ENCODE results near the gene SAMD15.
"Not testable (repeated sequence)": the region's sequence is repeated elsewhere in the genome, so short reads cannot be mapped to it uniquely, and the experiment has no call there.

SAMD15 gene

DNA sequence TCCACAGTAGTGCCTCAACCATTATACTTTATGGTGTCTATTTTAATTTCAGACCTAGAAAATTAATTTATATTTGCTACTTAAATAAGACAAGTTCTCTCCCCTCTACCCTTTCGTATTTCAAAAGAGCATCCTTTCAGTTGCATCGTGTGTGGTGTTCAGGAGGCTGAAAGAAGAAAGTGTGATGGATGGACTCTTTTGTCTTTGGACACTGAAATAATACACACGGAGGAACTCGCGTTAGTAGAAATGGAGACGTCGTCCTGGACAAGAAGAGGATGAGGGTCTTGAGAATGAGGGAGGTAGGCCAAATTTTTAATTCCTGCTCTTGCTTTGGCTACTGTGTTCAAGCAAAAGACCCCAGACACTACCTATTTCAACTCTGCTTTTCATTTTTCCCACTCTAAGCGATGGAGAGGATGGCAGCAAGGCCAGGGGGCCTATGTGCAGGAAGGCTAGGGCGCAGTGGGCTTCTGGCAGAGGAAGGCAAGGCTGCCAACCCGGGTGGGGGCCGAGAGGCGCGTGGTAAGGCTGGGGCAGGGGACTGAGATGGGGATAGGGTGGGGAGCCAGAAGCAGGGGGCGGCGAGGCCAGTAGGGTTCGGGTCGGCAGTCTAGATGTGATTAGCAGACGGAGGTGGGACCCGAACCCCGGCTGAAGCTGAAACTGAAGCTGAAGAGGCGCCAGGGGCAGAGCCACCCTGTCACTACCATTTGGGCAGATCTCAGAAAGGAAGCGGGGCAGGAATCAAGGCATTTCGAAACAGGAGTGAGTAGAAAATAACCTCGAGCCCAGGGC is 1.0 kb upstream of the SAMD15 start:
- DNase-seq (ENCODE audit: low read depth in 2 of 2) = no peak

DNA sequence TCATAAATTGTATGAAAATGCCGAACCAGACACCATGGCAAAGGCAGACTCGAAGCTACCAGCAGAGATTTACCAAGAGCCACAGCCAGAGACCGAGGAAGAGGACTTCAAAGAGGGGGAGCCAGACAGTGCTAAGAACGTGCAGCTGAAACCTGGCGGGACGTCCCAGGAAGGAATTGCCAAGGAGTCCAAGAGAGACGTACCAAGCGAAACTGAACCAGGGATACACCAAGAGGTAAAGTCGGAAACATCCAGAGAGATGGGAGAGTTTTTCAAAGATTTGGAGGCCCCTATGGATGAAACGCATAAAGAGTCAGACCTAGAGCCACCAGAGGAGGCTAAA is 294 bp downstream of the SAMD15 start:
- DNase-seq (ENCODE audit: low read depth in 2 of 2) = no peak

DNA sequence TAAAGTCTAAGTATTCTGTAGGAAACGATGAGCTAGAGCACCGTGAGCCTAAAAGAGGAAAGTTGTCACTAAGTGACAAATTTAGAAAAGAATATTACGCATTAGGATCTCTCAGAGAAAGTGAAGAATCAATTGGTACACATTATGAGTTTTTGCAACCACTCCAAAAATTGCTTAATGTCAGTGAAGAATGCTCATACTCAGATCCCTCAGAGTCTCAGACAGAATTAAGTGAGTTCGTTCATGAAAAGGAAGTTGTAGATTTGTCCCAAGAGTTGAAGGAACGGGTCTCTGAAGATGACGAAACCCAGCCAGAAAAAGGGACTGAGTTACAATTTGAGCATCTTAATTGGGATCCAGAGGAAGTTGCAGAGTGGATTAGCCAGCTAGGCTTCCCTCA is 1.5 kb downstream of the SAMD15 start:
- DNase-seq (ENCODE audit: low read depth in 2 of 2) = no peak

DNA sequence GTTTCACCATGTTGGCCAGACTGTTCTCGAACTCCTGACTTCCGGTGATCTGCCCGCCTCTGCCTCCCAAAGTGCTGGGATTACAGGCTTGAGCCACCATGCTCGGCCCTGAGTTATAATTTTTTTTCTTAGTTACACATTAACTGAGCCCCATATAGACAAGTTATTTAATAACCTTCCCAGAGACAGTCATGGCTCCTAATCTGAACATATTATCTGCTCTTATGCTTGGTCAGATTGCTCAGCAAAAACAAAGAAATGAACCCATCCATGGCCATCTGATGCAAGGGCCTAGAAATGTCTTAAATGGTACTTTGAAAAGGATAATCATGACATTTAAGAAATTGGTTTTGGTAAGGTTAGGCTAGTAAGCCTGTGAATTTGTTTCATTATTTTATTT is 13.0 kb downstream of the SAMD15 start:
- DNase-seq (ENCODE audit: low read depth in 2 of 2) = no peak

DNA sequence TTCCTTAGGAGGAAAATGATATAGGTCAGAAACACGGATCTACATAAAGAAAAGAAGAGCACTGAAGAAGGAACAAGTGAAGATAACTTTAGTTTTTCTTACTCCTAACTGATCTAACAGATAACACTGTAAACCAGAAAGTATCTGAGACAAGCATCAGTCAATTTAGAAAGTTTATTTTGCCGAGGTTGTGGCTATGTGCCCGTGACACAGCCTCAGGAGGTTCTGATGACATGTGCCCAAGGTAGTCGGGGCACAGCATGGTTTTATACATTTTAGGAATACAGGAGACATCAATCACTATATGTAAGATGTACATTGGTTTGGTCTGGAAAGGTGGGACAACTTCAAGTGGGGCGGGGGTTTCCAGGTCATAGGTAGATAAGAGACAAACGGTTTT is 23.0 kb downstream of the SAMD15 start:
- no peak for DNase-seq (ENCODE audit: low read depth in 2 of 2)

DNA sequence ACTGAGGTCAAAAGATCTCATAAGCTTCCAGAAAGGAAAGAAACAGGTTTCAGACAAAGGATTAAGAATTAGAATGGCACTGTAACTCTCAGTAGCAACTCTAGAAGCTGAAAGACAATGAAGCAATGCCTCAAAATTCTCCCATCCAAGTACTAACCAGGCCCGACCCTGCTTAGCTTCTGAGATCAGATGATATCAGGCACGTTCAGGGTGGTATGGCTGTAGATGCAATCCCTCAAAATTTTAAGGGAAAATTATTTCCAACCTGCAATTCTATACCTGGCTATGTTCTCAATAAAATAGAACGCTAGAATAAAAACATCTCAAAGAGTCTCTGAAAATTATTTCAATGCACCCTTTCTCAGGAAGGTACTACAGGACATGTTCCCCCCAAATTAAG is 26.6 kb downstream of the SAMD15 start:
- no peak for DNase-seq (ENCODE audit: low read depth in 2 of 2)

DNA sequence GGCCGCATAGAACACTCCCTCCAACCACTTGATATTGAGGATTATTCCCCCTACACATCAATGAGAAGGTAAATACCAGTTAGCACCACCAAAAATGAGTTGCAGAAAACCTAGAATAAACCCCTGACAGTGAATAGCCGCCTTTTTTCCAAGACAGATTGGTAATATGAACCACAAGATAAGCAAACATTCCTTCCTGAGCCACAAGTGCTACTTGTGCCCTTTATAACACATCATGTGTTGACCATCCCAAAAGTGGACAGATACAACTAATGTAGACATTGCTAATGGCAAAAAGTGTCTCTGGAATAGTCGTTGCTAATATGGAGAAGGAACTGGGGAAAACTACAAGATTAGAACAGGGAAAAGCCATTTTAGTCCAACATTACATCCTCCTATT is 28.9 kb downstream of the SAMD15 start:
- no peak for DNase-seq (ENCODE audit: low read depth in 2 of 2)

DNA sequence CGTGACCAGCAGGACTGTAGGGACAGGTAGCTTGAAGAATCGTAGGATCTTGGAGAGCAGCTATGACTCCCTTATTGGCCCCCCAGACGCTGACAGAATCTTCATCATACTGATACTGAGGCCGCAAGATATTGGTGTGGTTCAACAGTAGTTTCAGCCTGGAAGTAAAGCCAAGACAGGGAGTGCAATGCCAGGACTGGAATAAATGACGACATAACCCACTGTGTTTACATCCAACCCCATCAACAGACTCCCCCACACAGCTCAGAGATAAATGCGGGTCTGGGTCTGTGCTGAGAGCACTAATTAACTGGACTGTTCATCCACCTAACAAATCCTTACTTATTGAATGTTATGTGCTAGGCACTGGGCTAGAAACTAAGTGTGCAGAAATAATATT is 29.5 kb downstream of the SAMD15 start:
- DNase-seq (ENCODE audit: low read depth in 2 of 2) = no peak

DNA sequence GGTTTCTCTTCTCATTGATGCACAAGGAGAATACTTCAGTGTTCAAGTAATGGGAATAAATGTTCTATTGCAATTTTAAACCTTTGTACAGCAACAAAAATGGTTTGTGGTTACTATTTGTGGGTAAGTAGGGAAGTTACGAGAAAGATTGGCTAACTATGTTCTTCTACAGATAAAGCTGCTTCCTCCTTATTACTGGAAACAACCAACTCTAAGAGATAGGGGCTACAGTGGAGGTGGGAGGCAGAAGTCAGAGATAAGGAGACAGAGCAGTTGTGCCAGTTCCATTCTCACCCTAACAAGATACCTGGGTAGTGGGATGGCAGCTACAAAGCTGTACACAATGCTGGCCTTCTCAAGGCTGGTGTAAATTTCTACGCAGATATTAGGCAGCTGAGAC is 30.0 kb downstream of the SAMD15 start:
- DNase-seq (ENCODE audit: low read depth in 2 of 2) = no peak

DNA sequence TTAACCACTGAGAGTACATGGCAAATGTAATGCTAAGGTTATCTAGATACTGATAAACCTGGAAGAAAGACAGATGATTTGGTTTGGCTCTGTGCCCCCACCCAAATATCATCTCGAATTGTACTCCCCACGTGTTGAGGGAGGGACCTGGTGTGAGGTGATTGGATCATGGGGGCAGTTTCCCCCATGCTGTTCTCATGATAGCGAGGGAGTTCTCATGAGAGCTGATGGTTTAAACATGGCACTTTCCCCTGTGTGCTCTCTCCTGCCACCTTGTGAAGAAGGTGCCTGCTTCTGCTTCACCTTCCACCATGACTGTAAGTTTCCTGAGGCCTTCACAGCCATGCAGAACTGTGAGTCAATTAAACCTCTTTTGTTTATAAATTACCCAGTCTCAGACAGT is 32.0 kb downstream of the SAMD15 start:
- no peak for DNase-seq (ENCODE audit: low read depth in 2 of 2)

DNA sequence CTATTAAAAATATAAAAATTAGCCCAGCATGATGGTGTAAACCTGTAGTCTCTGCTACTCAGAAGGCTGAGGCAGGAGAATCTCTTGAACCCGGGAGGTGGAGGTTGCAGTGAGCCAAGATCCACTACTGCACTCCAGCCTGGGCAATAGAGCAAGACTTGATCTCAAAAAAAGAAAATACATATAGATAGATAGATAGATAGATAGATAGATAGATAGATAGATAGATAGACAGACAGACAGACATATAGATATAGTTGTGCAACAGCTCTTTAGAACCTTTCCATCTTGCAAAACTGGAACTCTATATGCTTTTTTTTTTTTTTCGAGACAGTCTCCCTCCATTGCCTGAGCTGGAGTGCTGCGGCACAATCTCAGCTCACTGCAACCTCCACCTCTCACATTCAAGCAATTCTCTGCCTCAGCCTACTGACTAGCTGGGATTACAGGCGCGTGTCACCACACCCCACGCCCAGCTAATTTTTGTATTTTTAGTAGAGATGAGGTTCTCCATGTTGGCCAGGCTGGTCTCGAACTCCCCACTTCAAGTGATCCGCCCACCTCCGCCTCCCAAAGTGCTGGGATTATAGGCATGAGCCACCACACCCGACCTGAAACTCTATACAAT is 38.3 kb downstream of the SAMD15 start:
- DNase-seq (ENCODE audit: low read depth in 2 of 2) = not testable (repeated sequence)

DNA sequence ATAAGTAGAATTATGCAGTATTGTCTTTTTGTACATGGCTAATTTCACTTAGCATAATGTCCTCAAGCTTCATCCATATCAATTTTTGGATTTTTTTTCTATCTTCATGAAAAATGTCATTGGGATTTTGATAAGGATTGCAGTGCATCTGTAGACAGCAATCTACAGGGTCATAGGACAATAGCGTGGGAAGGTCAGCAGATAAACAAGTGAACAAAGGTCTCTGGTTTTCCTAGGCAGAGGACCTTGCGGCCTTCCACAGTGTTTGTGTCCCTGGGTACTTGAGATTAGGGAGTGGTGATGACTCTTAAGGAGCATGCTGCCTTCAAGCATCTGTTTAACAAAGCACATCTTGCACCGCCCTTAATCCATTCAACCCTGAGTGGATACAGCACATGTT is 38.9 kb downstream of the SAMD15 start:
- not testable (repeated sequence) for DNase-seq (ENCODE audit: low read depth in 2 of 2)

DNA sequence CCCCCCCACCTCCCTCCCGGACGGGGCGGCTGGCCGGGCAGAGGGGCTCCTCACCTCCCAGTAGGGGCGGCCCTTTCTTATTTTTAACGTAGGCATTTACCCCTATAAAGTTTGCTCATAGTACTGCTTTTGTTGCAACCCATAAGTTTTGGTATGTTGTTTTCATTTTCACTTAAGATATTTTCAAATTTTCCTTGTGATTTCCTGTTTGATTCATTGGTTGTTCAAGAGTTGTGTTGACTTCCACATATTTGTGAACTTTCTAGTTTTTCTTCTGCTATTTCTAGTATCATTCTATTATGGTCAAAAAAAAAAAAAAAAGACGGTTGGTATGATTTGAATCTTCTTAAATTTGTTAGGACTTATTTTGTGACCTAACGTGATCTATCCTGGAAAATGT is 39.7 kb downstream of the SAMD15 start:
- no peak for DNase-seq (ENCODE audit: low read depth in 2 of 2)

DNA sequence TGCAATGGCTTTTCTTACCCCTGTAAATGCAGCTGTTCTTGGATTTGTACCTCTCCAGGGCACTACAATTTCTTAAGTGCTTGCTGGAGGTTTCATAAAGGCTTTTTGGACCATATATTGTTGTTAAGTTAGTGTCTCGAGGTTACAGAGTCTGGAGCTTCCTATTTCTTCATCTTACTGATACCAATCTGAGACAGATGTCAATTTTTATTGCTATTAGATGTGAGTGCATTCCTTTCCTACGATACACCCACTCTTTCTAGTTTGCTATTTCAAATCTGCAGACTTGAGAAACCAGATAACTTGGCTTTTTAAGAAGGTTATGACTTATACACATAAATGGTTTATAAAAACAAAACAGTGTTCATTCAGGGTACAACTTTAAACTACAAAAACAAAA is 44.0 kb downstream of the SAMD15 start:
- DNase-seq (ENCODE audit: low read depth in 2 of 2) = peak; percentile 9 to 12

DNA sequence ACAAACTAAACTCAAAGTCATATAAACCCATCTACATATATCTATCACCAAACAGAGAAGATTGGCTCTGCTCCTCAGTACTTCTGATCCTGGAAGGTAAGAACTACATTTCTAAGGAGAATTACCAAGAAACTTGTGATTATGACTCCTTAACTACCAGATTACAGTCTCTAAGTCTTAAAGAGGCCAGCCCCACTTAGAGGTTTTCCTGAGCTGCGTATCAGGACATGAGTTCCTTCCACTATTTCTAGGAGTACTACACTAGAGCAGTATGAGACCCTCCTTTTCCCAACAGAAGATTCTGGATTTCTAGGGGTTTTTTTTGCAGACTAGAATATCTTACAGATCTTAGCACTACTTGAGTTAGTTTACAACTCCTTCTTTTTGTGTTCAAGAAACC is 46.2 kb downstream of the SAMD15 start, which contains the start of gene NOXRED1:
TSS of gene NOXRED1 (minus strand) at position 101 of the 400 bp plus-strand sequence. CDS start 634 bp downstream, outside the sequence.
- DNase-seq (ENCODE audit: low read depth in 2 of 2) = no peak

DNA sequence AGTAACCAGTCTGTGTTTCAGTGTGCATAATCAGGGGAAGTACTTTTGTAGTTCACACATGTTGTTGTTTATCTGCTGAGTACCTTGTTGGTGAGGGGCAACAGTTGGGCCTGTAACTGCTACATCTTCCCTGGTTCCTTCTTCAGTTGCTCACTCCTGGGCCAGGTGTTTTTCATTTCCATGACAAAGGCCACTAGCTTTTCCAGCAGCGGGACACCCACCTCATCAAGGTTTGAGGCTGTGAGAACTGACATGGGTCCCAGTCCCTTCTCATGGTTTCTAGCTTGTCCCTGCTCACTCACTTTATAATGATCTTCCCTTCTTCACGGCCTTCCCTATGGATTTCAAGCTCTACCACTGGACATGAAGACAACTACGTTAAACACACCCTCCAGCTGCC is 47.7 kb downstream of the SAMD15 start:
- no peak for DNase-seq (ENCODE audit: low read depth in 2 of 2)

DNA sequence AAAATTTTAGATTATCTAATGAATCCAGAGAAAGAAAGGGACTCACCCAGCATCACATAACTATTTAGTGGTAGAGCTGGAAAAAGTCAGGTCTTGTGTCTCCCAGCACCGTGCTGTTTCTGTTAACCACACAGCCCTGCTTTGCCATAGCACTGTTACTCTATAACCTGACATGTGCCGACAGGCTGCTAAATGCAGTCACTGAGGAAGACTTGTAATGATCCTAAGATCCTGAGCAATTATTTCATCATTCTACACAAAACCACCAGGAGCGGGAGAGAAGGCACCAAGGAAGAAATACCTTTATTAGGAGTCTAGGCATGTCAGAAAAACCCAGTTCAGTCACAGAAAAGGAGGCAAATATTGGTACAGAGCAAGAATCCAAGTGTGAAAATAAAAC is 49.2 kb downstream of the SAMD15 start:
- no peak for DNase-seq (ENCODE audit: low read depth in 2 of 2)

DNA sequence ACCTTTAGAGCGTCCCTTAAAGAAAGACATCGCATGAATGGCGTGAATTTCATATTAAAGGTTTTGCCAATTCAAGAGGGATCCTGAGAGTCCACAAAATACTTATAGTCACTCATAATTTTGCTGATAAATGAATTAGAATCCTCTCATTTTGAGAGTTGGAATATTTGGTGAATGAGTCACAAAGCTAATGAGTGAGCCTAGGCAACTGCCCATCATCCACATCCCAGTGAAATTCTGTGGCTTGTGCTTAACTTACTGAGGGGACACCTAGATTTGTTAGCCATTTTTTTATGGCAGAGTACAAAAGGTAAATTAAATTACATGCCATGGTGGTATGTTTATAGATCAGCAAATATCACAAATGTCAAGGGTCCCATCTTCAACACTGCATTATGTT is 58.9 kb downstream of the SAMD15 start:
- DNase-seq (ENCODE audit: low read depth in 2 of 2) = no peak

DNA sequence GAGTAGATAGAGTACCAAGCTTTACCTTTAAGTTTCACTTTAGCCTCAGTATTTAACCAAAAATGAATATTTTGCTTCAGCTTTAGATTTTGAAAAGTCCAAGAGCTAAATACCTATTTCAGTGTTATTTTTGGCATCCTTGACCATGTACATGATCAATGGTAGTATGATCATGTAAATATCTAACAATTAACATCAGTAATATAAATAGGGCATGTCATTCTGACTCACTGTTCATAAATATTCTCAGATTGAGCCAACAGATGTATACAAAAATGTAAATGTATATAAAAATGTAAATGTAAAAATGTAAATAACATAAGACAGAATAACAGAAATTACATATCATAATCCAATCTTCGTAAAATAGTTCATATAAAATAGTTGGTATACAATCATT is 61.4 kb downstream of the SAMD15 start:
- no peak for DNase-seq (ENCODE audit: low read depth in 2 of 2)

DNA sequence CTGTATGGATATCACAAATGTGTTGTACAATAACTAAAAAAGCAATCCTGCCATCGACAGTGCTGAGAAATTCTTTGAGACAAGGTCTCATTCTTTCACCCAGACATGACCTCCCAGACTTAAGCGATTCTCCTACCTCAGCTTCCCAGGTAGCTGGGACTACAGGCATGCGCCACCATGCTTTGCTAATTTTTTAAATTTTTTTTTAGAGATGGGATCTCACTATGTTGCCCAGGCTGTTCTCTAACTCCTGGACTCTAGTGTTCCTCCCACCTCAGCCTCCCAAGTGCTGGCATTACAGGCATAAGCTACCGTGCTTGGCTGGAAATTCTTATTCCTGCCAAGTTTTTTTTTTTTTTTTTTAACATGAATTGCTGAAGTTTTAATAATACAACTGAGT is 62.7 kb downstream of the SAMD15 start:
- DNase-seq (ENCODE audit: low read depth in 2 of 2) = no peak
